CD4-positive, alpha-beta T cell treated with Interleukin-21 for 1 hour (primary cell): ENCODE measurements around the gene IFITM2.
"Not testable (repeated sequence)": the region's sequence is repeated elsewhere in the genome, so short reads cannot be mapped to it uniquely, and the experiment has no call there.

Experiments
- DNase-seq: peaks from one replicate; pipeline ENCODE4 v3.0.0-alpha.2; 2020

The IFITM2 gene

GRCh38 chr11:293852-294661 lies 13.6 kb upstream of the IFITM2 start:
- no peak for DNase-seq

- DNase-seq: no peak
Observed at GRCh38 chr11:294780-295179, 12.8 kb upstream of the IFITM2 start.

- no peak for DNase-seq
Observed at GRCh38 chr11:295351-296170, 12.1 kb upstream of the IFITM2 start.

GRCh38 chr11:296171-297050 lies 11.2 kb upstream of the IFITM2 start:
- no peak for DNase-seq

- DNase-seq: no peak
Observed at GRCh38 chr11:297051-297585, 10.5 kb upstream of the IFITM2 start.

GRCh38 chr11:297586-298405 lies 9.8 kb upstream of the IFITM2 start:
- peak; percentile 61 for DNase-seq

- DNase-seq: no peak
Observed at GRCh38 chr11:298406-299065, 9.1 kb upstream of the IFITM2 start.

- no peak for DNase-seq
Observed at GRCh38 chr11:299081-299891, 8.3 kb upstream of the IFITM2 start, which contains the start of gene IFITM5. Gene IFITM5 (minus strand): TSS chr11:299526. CDS start chr11:299490, 36 bp downstream.

- no peak for DNase-seq
Observed at GRCh38 chr11:299951-300735, 7.5 kb upstream of the IFITM2 start.

- DNase-seq: no peak
Observed at GRCh38 chr11:303363-303762, 4.3 kb upstream of the IFITM2 start.

GRCh38 chr11:304061-304506 lies 3.5 kb upstream of the IFITM2 start:
- no peak for DNase-seq

GRCh38 chr11:304915-305843 lies 2.4 kb upstream of the IFITM2 start:
- peak; percentile 81 for DNase-seq

GRCh38 chr11:305844-306211 lies 1.8 kb upstream of the IFITM2 start:
- DNase-seq: no peak

- no peak for DNase-seq
Observed at GRCh38 chr11:306645-307371, 808 bp upstream of the IFITM2 start.

- peak; percentile 56 for DNase-seq
Observed at GRCh38 chr11:308740-309665, 1.4 kb downstream of the IFITM2 start.

GRCh38 chr11:309979-310572 lies 2.5 kb downstream of the IFITM2 start:
- DNase-seq: not testable (repeated sequence)
